Muscle of leg (tissue), 11 donors: ENCODE results near the gene APOOL. TPM values are rescaled to one million over a fixed set of nuclear protein-coding genes. Genes with fewer than 3 reads are reported as not detected.

Source experiments
- DNase-seq: peaks from one replicate; pipeline ENCODE4 v3.0.0; 2013
- H3K27ac ChIP-seq: one replicate; pipeline ENCODE4 v1.5.1; 2013; ENCODE audit warnings: mild to moderate bottlenecking, low read length, control low read depth
- H3K27me3 ChIP-seq: one replicate; pipeline ENCODE4 v1.6.1; 2013; ENCODE audit warnings: low read length; ENCODE audit not compliant: control insufficient read depth, insufficient read depth
- H3K36me3 ChIP-seq: one replicate; pipeline ENCODE4 v1.6.1; 2013; ENCODE audit warnings: low read length; ENCODE audit not compliant: control insufficient read depth, insufficient read depth
- H3K4me1 ChIP-seq: one replicate; pipeline ENCODE4 v1.6.1; 2013; ENCODE audit warnings: low read length; ENCODE audit not compliant: control insufficient read depth, insufficient read depth
- H3K4me3 ChIP-seq: one replicate; pipeline ENCODE4 v1.5.1; 2013; ENCODE audit warnings: low read length, control low read depth
- H3K9me3 ChIP-seq: replicated peaks from 2 replicates; pipeline ENCODE4 v1.6.1; 2013; ENCODE audit warnings: low read depth, low read length; ENCODE audit not compliant: control insufficient read depth
- WGBS: methylation state at CpG from one replicate; pipeline ENCODE4 v1.1.5; 2013; ENCODE audit warnings: missing lambda C conversion rate; ENCODE audit not compliant: insufficient coverage; 5-methylcytosine and 5-hydroxymethylcytosine counted together
- polyA plus RNA-seq, 8 donors: library from polyadenylated mRNA; unstranded; fragments of 120-200 nt; gene quantifications; one replicate each; pipeline versions ENCODE4 v1.2.1 to v1.2.3, GENCODE V29; 2013; ENCODE audit warnings: inconsistent platforms in 1 of 8, low replicate concordance in 1 of 8; ENCODE audit not compliant: insufficient read length in 8 of 8, insufficient read depth in 1 of 8
- total RNA-seq: library from RNA; stranded (reverse); fragments of 120-200 nt; gene quantifications from one replicate; pipeline ENCODE4 v1.2.4, GENCODE V29; 2013

The APOOL gene
- total and polyA plus RNA-seq, 9 donors: 10.1 to 15.3 (median 12.0) TPM

DNA sequence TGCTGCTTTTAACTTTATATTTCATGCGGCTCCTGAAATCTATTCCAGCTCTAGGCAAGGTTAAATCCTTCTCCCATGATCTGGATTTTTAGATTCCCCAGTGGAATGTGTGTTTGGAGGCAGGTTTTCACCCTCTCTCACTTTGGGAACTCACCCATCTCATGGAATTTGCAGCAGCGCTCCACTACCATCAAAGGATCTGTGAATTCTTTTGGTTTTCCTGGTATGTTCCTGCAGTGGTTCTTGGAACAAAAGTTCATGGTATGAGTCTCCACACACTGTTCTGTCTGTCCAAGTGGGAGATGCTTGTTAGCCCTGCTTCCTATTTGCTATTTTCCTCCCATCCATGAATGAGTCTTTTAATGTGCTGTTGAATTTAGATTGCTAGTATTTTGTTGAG is 14.0 kb downstream of the APOOL start:
- no peaks in the 10 kb centered on the region for H3K4me1 ChIP-seq
- no peak overlapping the region for H3K4me3 ChIP-seq
- DNase-seq: no peak
- peaks cover 27% of the 10 kb centered on the region for H3K9me3 ChIP-seq
- no peak overlapping the region for H3K27ac ChIP-seq
- WGBS: no CpG with 5 or more reads among the region's 2 CpGs
- no peaks in the 10 kb centered on the region for H3K36me3 ChIP-seq
- peaks cover 2% of the 10 kb centered on the region for H3K27me3 ChIP-seq

DNA sequence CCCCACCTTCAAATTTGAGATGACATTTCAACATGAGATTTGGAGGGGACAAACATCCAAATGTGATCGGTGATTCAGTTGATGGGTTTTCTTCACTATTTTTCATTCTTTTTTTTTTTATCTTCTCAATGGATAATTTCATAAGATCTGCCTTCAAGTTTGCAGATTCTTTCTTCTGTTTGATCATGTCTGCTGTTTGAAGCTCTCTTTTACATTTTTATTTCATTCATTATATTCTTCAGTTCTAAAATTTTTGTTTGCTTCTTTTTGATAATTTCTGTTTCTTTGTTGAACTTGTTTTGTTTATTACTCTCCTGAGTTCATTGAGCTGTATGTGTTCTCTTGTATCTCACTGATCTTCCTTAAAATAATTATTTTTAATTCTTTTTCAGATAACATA is 14.8 kb downstream of the APOOL start:
- DNase-seq: no peak
- no peaks in the 10 kb centered on the region for H3K36me3 ChIP-seq
- peaks cover 2% of the 10 kb centered on the region for H3K27me3 ChIP-seq
- H3K27ac ChIP-seq: no peak overlapping the region
- no CpG with 5 or more reads among the region's 1 CpG for WGBS
- no peaks in the 10 kb centered on the region for H3K4me1 ChIP-seq
- peaks cover 27% of the 10 kb centered on the region for H3K9me3 ChIP-seq
- H3K4me3 ChIP-seq: no peak overlapping the region

DNA sequence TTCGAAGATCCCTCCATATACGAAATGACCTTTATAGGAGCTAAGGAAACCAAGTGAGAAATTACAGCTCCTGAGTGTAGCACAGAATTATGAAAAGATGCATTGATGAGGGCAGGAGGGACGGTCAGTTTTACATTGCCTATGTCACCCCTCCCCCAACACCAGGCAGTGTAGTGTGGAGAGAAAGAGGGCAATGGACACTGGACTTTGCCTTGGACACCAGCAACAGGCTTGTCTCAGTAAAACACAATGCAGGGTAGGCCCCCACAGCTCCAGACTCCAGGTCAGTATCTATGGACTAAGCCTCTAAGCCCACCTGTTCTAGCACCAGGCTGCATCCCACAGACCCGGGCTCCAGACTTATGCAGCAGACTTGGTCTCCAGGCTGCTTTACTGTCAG is 16.5 kb downstream of the APOOL start:
- Histone ChIP-seq H3K9me3 (peaks cover 27% of the 10 kb centered on the region), H3K27ac (no peak overlapping the region), H3K36me3 (no peaks in the 10 kb centered on the region), H3K27me3 (peaks cover 2% of the 10 kb centered on the region), H3K4me1 (no peaks in the 10 kb centered on the region), H3K4me3 (no peak overlapping the region)
- no peak for DNase-seq
- WGBS: 100% methylated on average over 1 of the region's 4 CpGs

DNA sequence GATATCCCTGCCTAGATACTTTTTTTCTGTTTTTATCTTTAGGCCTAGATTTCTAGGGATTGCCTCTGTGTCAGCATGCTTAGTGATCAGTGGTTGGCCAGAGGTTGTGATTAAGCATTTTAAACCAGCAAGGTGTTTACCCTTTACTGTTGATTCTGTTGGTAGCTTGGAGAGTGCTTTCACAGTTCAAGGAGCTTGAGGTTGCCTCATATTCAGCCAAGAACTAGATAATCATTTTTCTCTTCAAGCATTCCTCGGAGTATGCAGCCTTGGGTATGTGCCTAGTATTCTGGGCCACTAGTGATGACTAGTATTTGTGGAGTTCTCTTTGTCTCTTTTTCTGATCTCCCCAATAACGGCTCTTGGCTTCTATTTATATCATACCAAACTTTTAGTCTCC is 20.4 kb downstream of the APOOL start:
- Histone ChIP-seq H3K36me3 (no peaks in the 10 kb centered on the region), H3K9me3 (peaks cover 9% of the 10 kb centered on the region), H3K4me3 (no peak overlapping the region), H3K27me3 (peaks cover 7% of the 10 kb centered on the region), H3K4me1 (no peaks in the 10 kb centered on the region), H3K27ac (no peak overlapping the region)
- no peak for DNase-seq
- WGBS: no CpG with 5 or more reads among the region's 2 CpGs

DNA sequence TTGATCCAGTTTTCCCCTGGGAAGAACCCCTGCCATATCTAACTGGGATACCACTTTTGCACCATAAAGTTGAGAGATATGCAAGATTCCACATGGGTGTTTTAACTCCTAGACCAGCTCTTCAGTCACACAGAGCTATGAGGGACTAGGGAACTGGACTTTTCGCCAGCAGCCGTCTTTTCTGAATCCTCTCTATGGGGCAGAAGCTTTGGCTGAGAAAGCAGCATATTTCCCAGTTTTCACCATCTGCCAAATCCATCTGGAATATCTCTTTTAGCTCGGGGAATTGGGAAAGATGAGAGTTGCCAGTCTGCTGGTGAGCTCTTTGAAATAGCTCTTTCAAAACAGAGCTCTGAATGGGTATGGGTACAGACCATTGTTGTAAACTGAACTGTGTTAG is 20.9 kb downstream of the APOOL start:
- Histone ChIP-seq H3K36me3 (no peaks in the 10 kb centered on the region), H3K4me1 (no peaks in the 10 kb centered on the region), H3K27ac (no peak overlapping the region), H3K4me3 (no peak overlapping the region), H3K9me3 (peaks cover 7% of the 10 kb centered on the region), H3K27me3 (peaks cover 7% of the 10 kb centered on the region)
- no peak for DNase-seq
- 83% methylated on average over 3 of the region's 3 CpGs for WGBS

DNA sequence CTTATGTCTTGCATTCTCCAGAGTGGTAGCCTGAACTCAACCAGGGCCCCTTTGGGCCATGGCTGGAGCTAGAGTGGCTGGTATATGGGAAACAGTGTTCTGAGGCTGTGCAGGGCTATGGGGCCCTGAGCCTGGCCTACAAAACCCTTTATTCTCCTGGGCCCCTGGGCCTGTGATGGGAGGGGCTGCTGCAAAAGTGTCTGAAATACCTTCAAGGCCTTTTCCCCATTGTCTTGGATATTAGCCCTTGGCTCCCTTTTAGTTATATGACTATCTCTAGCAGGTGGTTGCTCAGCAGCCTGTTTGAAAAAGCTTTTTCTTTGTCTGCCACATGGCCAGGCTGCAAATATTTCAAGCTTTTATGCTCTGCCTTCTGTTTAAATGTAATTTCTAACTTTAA is 22.5 kb downstream of the APOOL start:
- DNase-seq: no peak
- H3K27ac ChIP-seq: no peak overlapping the region
- no peaks in the 10 kb centered on the region for H3K9me3 ChIP-seq
- H3K36me3 ChIP-seq: no peaks in the 10 kb centered on the region
- no peaks in the 10 kb centered on the region for H3K4me1 ChIP-seq
- no peak overlapping the region for H3K4me3 ChIP-seq
- H3K27me3 ChIP-seq: peaks cover 7% of the 10 kb centered on the region

DNA sequence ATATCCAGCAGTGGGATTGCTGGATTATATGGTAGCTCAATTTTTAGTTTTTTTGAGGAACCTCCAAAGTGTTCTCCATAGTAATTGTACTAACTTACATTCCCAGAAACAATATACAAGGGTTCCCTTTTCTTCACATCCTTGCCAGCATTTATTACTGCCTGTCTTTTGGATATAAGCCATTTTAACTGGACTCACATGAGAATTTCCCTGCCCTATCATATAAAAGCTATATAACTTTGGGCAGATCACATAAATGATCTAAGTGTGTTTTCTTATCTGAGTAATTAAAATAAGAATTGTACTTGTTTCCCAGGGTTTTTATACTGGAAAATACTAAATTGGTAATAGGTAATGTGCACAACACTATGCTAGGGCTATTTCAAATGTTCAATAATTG is 25.4 kb downstream of the APOOL start:
- DNase-seq: no peak
- Histone ChIP-seq H3K36me3 (no peaks in the 10 kb centered on the region), H3K4me1 (no peaks in the 10 kb centered on the region), H3K4me3 (no peak overlapping the region), H3K27ac (no peak overlapping the region), H3K9me3 (no peaks in the 10 kb centered on the region), H3K27me3 (peaks cover 5% of the 10 kb centered on the region)

DNA sequence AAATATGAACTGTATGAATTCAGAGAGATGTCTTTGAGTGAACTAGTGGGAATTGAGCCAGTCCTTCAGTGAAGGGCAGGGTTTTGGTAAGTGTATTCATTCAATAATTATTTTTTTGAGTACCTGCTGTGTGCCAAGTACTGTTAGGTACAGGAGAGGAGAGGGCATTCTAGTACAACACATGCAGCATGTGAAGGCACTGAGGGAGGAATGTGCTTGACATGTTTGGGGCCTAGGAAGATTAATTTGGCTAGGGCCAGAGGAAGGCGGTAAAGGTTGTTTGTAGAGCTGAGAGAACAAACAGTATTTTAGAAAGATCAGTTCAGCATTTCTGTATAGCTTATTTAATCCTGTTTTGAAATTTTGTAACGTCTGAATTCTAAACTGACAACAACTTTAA is 27.8 kb downstream of the APOOL start:
- Histone ChIP-seq H3K4me1 (no peaks in the 10 kb centered on the region), H3K36me3 (no peaks in the 10 kb centered on the region), H3K4me3 (no peak overlapping the region), H3K27me3 (no peaks in the 10 kb centered on the region), H3K27ac (no peak overlapping the region), H3K9me3 (no peaks in the 10 kb centered on the region)
- WGBS: no CpG with 5 or more reads among the region's 2 CpGs
- DNase-seq: no peak

DNA sequence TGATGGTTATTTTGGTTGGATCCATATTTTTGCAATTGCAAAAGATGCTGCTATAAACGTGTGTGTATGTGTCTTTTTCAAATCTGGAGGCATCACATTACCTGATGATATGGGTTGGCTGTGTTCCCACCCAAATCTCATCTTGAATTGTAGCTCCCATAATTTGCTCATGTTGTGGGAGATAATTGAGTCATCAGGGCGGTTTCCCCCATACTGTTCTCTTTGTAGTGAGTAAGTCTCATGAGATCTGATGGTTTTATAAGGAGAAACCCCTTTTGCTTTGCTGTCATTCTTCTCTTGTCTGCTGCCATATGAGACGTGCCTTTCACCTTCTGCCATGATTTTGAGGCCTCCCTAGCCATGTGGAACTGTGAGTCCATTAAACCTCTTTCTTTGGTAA is 33.4 kb downstream of the APOOL start:
- Histone ChIP-seq H3K27me3 (peaks cover 2% of the 10 kb centered on the region), H3K27ac (no peak overlapping the region), H3K9me3 (peaks cover 2% of the 10 kb centered on the region), H3K36me3 (no peaks in the 10 kb centered on the region), H3K4me1 (no peaks in the 10 kb centered on the region), H3K4me3 (no peak overlapping the region)
- WGBS: no CpG with 5 or more reads among the region's 3 CpGs
- no peak for DNase-seq

DNA sequence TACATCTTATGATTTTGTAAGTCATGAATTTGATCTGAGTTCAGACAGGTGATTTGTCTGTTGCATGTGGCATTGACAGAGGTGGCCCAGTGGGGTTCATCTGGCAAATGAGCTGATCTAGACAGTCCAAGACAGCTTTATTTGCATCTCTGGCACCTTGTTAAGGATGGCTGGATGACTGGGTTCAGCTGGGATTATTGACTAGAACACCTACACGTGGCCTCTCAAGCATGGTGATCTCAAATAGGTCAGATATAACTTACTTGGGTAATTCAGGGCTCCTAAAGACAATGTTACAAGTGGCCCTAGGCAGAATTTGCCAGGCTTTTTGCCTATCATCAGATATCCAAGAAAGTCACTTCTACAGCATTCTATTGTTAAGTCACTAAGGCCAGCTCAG is 48.0 kb downstream of the APOOL start:
- no peak for DNase-seq
- Histone ChIP-seq H3K27ac (no peak overlapping the region), H3K27me3 (no peaks in the 10 kb centered on the region), H3K36me3 (peaks cover 2% of the 10 kb centered on the region), H3K4me3 (no peak overlapping the region), H3K4me1 (no peaks in the 10 kb centered on the region), H3K9me3 (no peaks in the 10 kb centered on the region)
- no CpG with 5 or more reads among the region's 1 CpG for WGBS

DNA sequence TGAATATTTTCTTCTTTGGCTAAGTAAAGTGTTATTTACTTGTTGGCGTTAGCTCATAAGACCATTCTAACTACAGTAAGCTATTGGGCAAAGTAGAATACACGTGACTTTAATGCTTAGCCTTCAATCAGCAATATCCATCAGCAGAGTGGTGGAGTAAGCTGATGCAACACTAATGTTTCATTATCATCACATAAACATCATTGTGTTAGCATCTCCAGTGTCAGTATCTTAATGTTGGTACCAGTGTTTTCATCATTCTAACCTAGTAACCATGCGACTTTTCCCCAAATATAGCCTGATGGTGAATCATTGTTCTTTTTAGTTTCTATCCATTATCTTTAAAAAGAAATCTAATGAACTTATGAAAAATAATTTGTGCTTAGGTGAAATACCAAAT is 48.5 kb downstream of the APOOL start:
- Histone ChIP-seq H3K4me1 (no peaks in the 10 kb centered on the region), H3K9me3 (no peaks in the 10 kb centered on the region)
- no peak for DNase-seq

More for the DNA sequence above, 48.5 kb downstream of the APOOL start:
- H3K36me3 ChIP-seq: peaks cover 2% of the 10 kb centered on the region
- no peaks in the 10 kb centered on the region for H3K27me3 ChIP-seq
- WGBS: no CpG with 5 or more reads among the region's 3 CpGs
- no peak overlapping the region for H3K4me3 ChIP-seq
- H3K27ac ChIP-seq: no peak overlapping the region
